PFSK-1 (cell line): Measurements from ENCODE around the gene MGAT4B.

Source experiments
- FOXP2 ChIP-seq: optimal IDR thresholded peaks from 2 replicates; pipeline ENCODE3; 2011; ENCODE audit warnings: borderline replicate concordance, control low read depth, inconsistent platforms; ENCODE audit not compliant: insufficient read depth; ENCODE audit errors: extremely low read length, extremely low read depth
- POLR2AphosphoS5 ChIP-seq: IDR thresholded peaks from 2 replicates; pipeline ENCODE4 v1.6.1; 2012; ENCODE audit warnings: low read depth, mild to moderate bottlenecking, control low read depth, low read length, moderate library complexity
- REST ChIP-seq, 2 experiments: IDR thresholded peaks; 2 replicates each; pipeline versions ENCODE4 v1.6.1 to v1.8.0; 2011 to 2012; ENCODE audit warnings: low read depth in 2 of 2, low read length in 2 of 2, control low read depth in 1 of 2, inconsistent platforms in 1 of 2, mild to moderate bottlenecking in 1 of 2, moderate library complexity in 1 of 2; ENCODE audit not compliant: insufficient read depth in 1 of 2
- SIN3A ChIP-seq: IDR thresholded peaks from 2 replicates; pipeline ENCODE4 v1.6.1; 2012; ENCODE audit warnings: mild to moderate bottlenecking, low read length, moderate library complexity, borderline replicate concordance; ENCODE audit not compliant: insufficient read depth

GRCh38 chr5:179795863-179796833, 10.5 kb downstream of the MGAT4B start:
- TF ChIP-seq REST (IDR thresholded peaks at IDR 0.05; ENCODE audit: insufficient read depth in 1 of 2, low read depth in 2 of 2, low read length in 2 of 2) (no peak), POLR2AphosphoS5 (no peak; the same call in 1 of the 2 replicates), FOXP2 (no peak), SIN3A (no peak)
